Liver (tissue), 9 donors: ENCODE data around the gene TLCD1. TPM values are rescaled to one million over a fixed set of nuclear protein-coding genes. Genes with fewer than 3 reads are reported as not detected.

ENCODE experiments used
- DNase-seq: peaks from one replicate; pipeline ENCODE4 v3.0.0-alpha.2; 2017; ENCODE audit warnings: low spot score
- H3K27ac ChIP-seq, 2 donors: one replicate each; pipeline ENCODE4 v1.7.0; 2013; ENCODE audit warnings: inconsistent platforms in 2 of 2, low read length in 2 of 2, control low read depth in 1 of 2, low read depth in 1 of 2, mild to moderate bottlenecking in 1 of 2
- H3K27me3 ChIP-seq, 4 donors: one replicate each; pipeline versions ENCODE4 v1.6.1 to v1.7.0; 2013; ENCODE audit warnings: low read length in 3 of 4, inconsistent platforms in 1 of 4, mild to moderate bottlenecking in 1 of 4, moderate library complexity in 1 of 4; ENCODE audit not compliant: control insufficient read depth in 4 of 4, insufficient read depth in 4 of 4
- H3K36me3 ChIP-seq, 4 donors: one replicate each; pipeline versions ENCODE4 v1.6.1 to v1.7.0; 2013; ENCODE audit warnings: low read length in 3 of 4, mild to moderate bottlenecking in 3 of 4, low read depth in 1 of 4, moderate library complexity in 1 of 4; ENCODE audit not compliant: control insufficient read depth in 4 of 4, insufficient read depth in 3 of 4
- H3K4me1 ChIP-seq, 4 donors: one replicate each; pipeline versions ENCODE4 v1.6.1 to v1.7.0; 2013; ENCODE audit warnings: low read length in 3 of 4, mild to moderate bottlenecking in 3 of 4, moderate library complexity in 1 of 4; ENCODE audit not compliant: control insufficient read depth in 4 of 4, insufficient read depth in 4 of 4
- H3K4me3 ChIP-seq, 3 donors: one replicate each; pipeline versions ENCODE4 v1.6.1 to v1.7.0; 2013; ENCODE audit warnings: low read length in 3 of 3, control low read depth in 1 of 3, low read depth in 1 of 3, mild to moderate bottlenecking in 1 of 3
- H3K9ac ChIP-seq, 2 donors: one replicate each; pipeline ENCODE4 v1.7.0; 2013; ENCODE audit warnings: low read length in 2 of 2, mild to moderate bottlenecking in 2 of 2, moderate library complexity in 2 of 2, control low read depth in 1 of 2, low read depth in 1 of 2
- H3K9me3 ChIP-seq, 4 donors: one replicate each; pipeline versions ENCODE4 v1.6.1 to v1.7.0; 2013; ENCODE audit warnings: low read length in 3 of 4; ENCODE audit not compliant: control insufficient read depth in 4 of 4
- ATF3 ChIP-seq: IDR thresholded peaks from 2 replicates; pipeline ENCODE4 v1.6.1; 2016; ENCODE audit warnings: antibody characterized with exemption
- CTCF ChIP-seq: fragments of 150-350 bp; IDR thresholded peaks from 2 replicates; pipeline ENCODE4 v1.5.1; 2017; ENCODE audit warnings: improper control_type of control experiment, low read depth, low read length; ENCODE audit not compliant: missing input control
- EGR1 ChIP-seq, 2 donors: IDR thresholded peaks; 2 replicates each; pipeline ENCODE4 v1.6.1; 2016 to 2018; ENCODE audit warnings: antibody characterized with exemption in 2 of 2, low read depth in 2 of 2
- FOXA1 ChIP-seq: IDR thresholded peaks from 2 replicates; pipeline ENCODE4 v1.6.1; 2016; ENCODE audit warnings: antibody characterized with exemption
- FOXA2 ChIP-seq: IDR thresholded peaks from 2 replicates; pipeline ENCODE4 v1.6.1; 2016; ENCODE audit warnings: antibody characterized with exemption
- GABPA ChIP-seq, 2 donors: IDR thresholded peaks in 1 of 2; conservative IDR thresholded peaks in 1 of 2; 2 replicates each; pipeline ENCODE4 v1.6.1; 2016; ENCODE audit warnings: antibody characterized with exemption in 2 of 2, mild to moderate bottlenecking in 1 of 2, moderate library complexity in 1 of 2
- HNF4A ChIP-seq, 2 donors: conservative IDR thresholded peaks; 2 replicates each; pipeline ENCODE4 v1.6.1; 2016; ENCODE audit warnings: antibody characterized with exemption in 2 of 2, mild to moderate bottlenecking in 2 of 2
- HNF4G ChIP-seq: IDR thresholded peaks from 2 replicates; pipeline ENCODE4 v1.6.1; 2016; ENCODE audit warnings: antibody characterized with exemption
- JUND ChIP-seq, 2 donors: IDR thresholded peaks; 2 replicates each; pipeline ENCODE4 v1.6.1; 2016; ENCODE audit warnings: antibody characterized with exemption in 2 of 2
- MAX ChIP-seq: IDR thresholded peaks from 2 replicates; pipeline ENCODE4 v1.6.1; 2016; ENCODE audit warnings: antibody characterized with exemption
- NR2F2 ChIP-seq: IDR thresholded peaks from 2 replicates; pipeline ENCODE4 v1.6.1; 2016; ENCODE audit warnings: antibody characterized with exemption
- RAD21 ChIP-seq, 2 donors: IDR thresholded peaks; 2 replicates each; pipeline ENCODE4 v1.6.1; 2016; ENCODE audit warnings: antibody characterized with exemption in 2 of 2, mild to moderate bottlenecking in 2 of 2
- REST ChIP-seq: IDR thresholded peaks from 2 replicates; pipeline ENCODE4 v1.6.1; 2016; ENCODE audit warnings: antibody characterized with exemption, mild to moderate bottlenecking
- RXRA ChIP-seq, 2 donors: IDR thresholded peaks; 2 replicates each; pipeline ENCODE4 v1.6.1; 2017 to 2018; ENCODE audit warnings: antibody characterized with exemption in 2 of 2, mild to moderate bottlenecking in 1 of 2
- SP1 ChIP-seq: IDR thresholded peaks from 2 replicates; pipeline ENCODE4 v1.6.1; 2018; ENCODE audit warnings: antibody characterized with exemption, mild to moderate bottlenecking
- TAF1 ChIP-seq: conservative IDR thresholded peaks from 2 replicates; pipeline ENCODE4 v1.6.1; 2016; ENCODE audit warnings: antibody characterized with exemption, mild to moderate bottlenecking
- YY1 ChIP-seq: IDR thresholded peaks from 2 replicates; pipeline ENCODE4 v1.6.1; 2016; ENCODE audit warnings: antibody characterized with exemption, mild to moderate bottlenecking
- ZBTB33 ChIP-seq: IDR thresholded peaks from 2 replicates; pipeline ENCODE4 v1.6.1; 2016; ENCODE audit warnings: antibody characterized with exemption
- WGBS: extraction: QIAGEN DNeasy Blood & Tissue Kit; methylation state at CpG from one replicate; pipeline ENCODE4 v1.1.7; 2013; 5-methylcytosine and 5-hydroxymethylcytosine counted together
- polyA plus RNA-seq, 2 donors: library from polyadenylated mRNA; stranded (reverse) in 1 of 2; unstranded in 1 of 2; fragments of 200-250 nt in 1 of 2; fragments of >200 nt in 1 of 2; fragmentation: Nextera tagmentation in 1 of 2; extraction: Ambion mirVana in 1 of 2; gene quantifications; one replicate each; pipeline versions ENCODE4 v1.2.1 to v1.2.3, GENCODE V29; 2013 to 2015
- total RNA-seq, 2 donors: library from RNA; depleted of rRNA; stranded (reverse); fragments of >200 nt; gene quantifications; one replicate each; pipeline ENCODE4 v1.2.3, GENCODE V29; 2014
- donor health status: healthy.
- donor health status: healthy.
- donor health status: healthy.
- donor health status: healthy.
- donor health status: healthy.

The TLCD1 gene
- total and polyA plus RNA-seq, 4 donors: 4.4 to 8.8 (median 6.5) TPM

GRCh38 chr17:28685366-28685765 is 40.7 kb downstream of the TLCD1 start:
- Histone ChIP-seq H3K27me3 (no peaks in the 10 kb centered on the region), H3K27ac (no peak overlapping the region), H3K9ac (no peak overlapping the region), H3K36me3 (peaks cover 38 to 96% (median 87%) of the 10 kb centered on the region in 4 donors), H3K4me3 (no peak overlapping the region), H3K4me1 (no peaks in the 10 kb centered on the region), H3K9me3 (no peaks in the 10 kb centered on the region)
- WGBS: 95% methylated on average over 5 of the region's 5 CpGs
- DNase-seq: no peak
- no peak for TF ChIP-seq HNF4A (conservative IDR thresholded peaks at IDR 0.05)
- TF ChIP-seq TAF1: no peak
- no peak for TF ChIP-seq HNF4G
- no peak for TF ChIP-seq NR2F2
- TF ChIP-seq FOXA2: no peak
- no peak for TF ChIP-seq EGR1 (IDR thresholded peaks at IDR 0.05; ENCODE audit: low read depth in 2 of 2)
- no peak for TF ChIP-seq SP1
- no peak for TF ChIP-seq ATF3
- TF ChIP-seq ZBTB33: no peak
- TF ChIP-seq GABPA (IDR thresholded peaks at IDR 0.05 in 1 of 2, conservative IDR thresholded peaks at IDR 0.05 in 1 of 2): no peak
- TF ChIP-seq RXRA (IDR thresholded peaks at IDR 0.05): no peak
- TF ChIP-seq MAX: no peak
- TF ChIP-seq FOXA1: no peak
- no peak for TF ChIP-seq RAD21 (IDR thresholded peaks at IDR 0.05)
- no peak for TF ChIP-seq YY1
- no peak for TF ChIP-seq JUND (IDR thresholded peaks at IDR 0.05)
- no peak for TF ChIP-seq REST
- TF ChIP-seq CTCF: no peak
